Left ventricle myocardium inferior (tissue), 1 donor: Measurements from ENCODE around the gene PPP1R12B. TPM values are rescaled to one million over a fixed set of nuclear protein-coding genes. Genes with fewer than 3 reads are reported as not detected.
A peak's percentile ranks its signal among the peaks of the same experiment; 100 is the strongest.
"Not testable (repeated sequence)": the region's sequence is repeated elsewhere in the genome, so short reads cannot be mapped to it uniquely, and the experiment has no call there.

ENCODE experiments used
- DNase-seq: peaks from one replicate; pipeline ENCODE4 v3.0.0-alpha.2; 2020
- H3K27ac ChIP-seq: fragments of 200-600 bp; replicated peaks from 2 replicates; pipeline ENCODE4 v1.8.0; 2021
- H3K27me3 ChIP-seq: fragments of 200-600 bp; 2 replicates; pipeline ENCODE4 v1.8.0; 2021; ENCODE audit warnings: low read depth
- H3K36me3 ChIP-seq: fragments of 200-600 bp; 2 replicates; pipeline ENCODE4 v1.8.0; 2021
- H3K4me1 ChIP-seq: fragments of 200-600 bp; 2 replicates; pipeline ENCODE4 v1.8.0; 2021
- H3K4me3 ChIP-seq: fragments of 200-600 bp; 2 replicates; pipeline ENCODE4 v1.8.0; 2021; ENCODE audit warnings: mild to moderate bottlenecking, moderate library complexity
- H3K9me3 ChIP-seq: fragments of 200-600 bp; replicated peaks from 2 replicates; pipeline ENCODE4 v1.8.0; 2021
- CTCF ChIP-seq: fragments of 200-600 bp; IDR thresholded peaks from 2 replicates; pipeline ENCODE4 v1.8.0; 2021; ENCODE audit warnings: antibody characterized with exemption, mild to moderate bottlenecking, borderline replicate concordance
- intact Hi-C: fragments of 100-400 bp; cut with micrococcal nuclease; formaldehyde crosslinking; loops from one replicate; pipeline ENCODE4 v1.11.0; 2022
- total RNA-seq: library from RNA; stranded (reverse); fragmentation: NEBNext Ultra II Directional; extraction: Animal tissue kit (Norgen Biotek cat#: 25700); gene quantifications from one replicate; pipeline ENCODE4 v1.2.1, GENCODE V29; 2021
- donor health status: DM: no; HTN: yes; CAD: no; lungs with severe emphysema.

PPP1R12B gene
- total RNA-seq, 1 donor from 2014 or later, result 706 TPM

DNA sequence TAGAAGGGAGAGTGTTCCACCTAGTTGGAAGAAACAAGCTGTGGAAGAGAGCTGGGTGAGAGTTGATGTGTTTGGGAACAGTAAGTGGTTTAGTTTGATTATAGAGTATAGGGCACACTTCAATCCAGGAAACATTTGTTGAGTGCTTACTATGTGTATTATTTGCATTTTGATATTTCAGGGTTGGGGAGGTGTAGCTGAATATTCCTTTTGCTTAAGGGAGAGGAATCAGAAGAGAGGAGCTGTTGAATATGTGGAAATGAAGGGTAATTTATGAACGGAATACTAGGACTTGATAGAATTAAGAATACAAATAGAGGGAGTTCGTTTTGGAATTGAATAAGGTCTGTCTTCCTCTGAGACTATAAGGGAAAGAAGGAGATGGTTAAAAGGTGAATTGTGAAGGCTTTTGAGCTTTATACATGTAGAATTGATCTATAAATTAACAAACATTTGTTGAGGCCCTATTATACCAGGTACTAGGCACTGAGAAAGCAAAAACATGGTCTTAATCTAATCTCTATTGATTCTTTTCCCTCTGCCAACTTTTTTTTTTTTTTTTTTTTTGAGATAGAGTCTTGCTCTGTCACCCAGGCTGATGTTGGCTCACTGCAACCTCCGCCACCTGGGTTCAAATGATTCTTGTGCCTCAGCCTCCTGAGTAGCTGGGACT lies 72.1 kb downstream of the PPP1R12B start:
- peak overlapping the region; percentile 46 for H3K27ac ChIP-seq
- H3K9me3 ChIP-seq, intact Hi-C loops: not testable (repeated sequence)

DNA sequence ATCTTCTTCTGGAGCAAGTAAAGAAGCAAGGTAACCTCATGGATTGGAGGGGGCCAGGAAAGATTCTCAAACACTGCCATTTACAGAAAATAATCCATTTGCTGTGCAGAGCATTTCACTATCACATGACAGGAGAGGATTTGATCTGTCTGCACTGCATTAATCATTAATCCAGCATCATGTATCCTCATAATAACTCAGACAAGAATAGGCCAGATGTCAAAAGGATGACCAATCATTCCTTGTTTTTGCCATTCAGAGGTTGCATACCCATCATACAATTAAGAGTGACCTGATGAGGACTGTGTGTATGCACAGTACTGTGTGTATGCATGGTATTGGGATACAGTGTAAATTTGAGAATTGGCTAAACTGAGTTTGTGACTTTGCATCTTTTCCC lies 74.2 kb downstream of the PPP1R12B start:
- H3K4me3 ChIP-seq, H3K9me3 ChIP-seq, DNase-seq, intact Hi-C loops, H3K27ac ChIP-seq, H3K27me3 ChIP-seq: not testable (repeated sequence)
- H3K36me3 ChIP-seq, result peaks cover 30% of the 10 kb centered on the region
- H3K4me1 ChIP-seq, result peaks cover 45% of the 10 kb centered on the region

More for the DNA sequence above, 72.1 kb downstream of the PPP1R12B start:
- Histone ChIP-seq H3K36me3 (peaks cover 25% of the 10 kb centered on the region), H3K4me1 (peaks cover 52% of the 10 kb centered on the region)
- DNase-seq, H3K4me3 ChIP-seq, H3K27me3 ChIP-seq: not testable (repeated sequence)

DNA sequence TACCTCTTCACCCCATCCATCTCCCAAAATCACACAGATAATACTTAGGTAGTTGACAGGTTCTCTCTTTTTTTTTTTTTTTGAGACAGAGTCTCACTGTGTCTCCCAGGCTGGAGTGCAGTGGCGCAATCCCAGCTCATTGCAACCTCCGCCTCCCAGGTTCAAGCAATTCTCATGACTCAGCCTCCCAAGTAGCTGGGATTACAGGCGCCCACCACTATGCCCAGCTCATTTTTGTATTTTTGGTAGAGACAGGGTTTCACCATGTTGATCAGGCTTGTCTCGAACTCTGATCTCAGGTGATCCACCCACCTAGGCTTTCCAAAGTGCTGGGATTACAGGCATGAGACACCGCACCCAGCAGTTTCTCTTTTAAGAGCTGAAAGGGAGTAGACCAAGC lies 75.8 kb downstream of the PPP1R12B start:
- H3K4me1 ChIP-seq, result peaks cover 46% of the 10 kb centered on the region
- DNase-seq, H3K4me3 ChIP-seq, H3K9me3 ChIP-seq, H3K27me3 ChIP-seq, intact Hi-C loops, H3K27ac ChIP-seq: not testable (repeated sequence)
- peaks cover 30% of the 10 kb centered on the region for H3K36me3 ChIP-seq

GRCh38 chr1:202430111-202430510 lies 81.6 kb downstream of the PPP1R12B start:
- H3K4me1 ChIP-seq, result peaks cover 65% of the 10 kb centered on the region
- intact Hi-C loops, result not testable (repeated sequence)

GRCh38 chr1:202432338-202432737 lies 83.8 kb downstream of the PPP1R12B start:
- DNase-seq, intact Hi-C loops, H3K4me3 ChIP-seq, H3K27me3 ChIP-seq, H3K9me3 ChIP-seq: not testable (repeated sequence)
- H3K27ac ChIP-seq, result peak overlapping the region; percentile 61
- H3K4me1 ChIP-seq, result peaks cover 71% of the 10 kb centered on the region
- peaks cover 55% of the 10 kb centered on the region for H3K36me3 ChIP-seq

More at GRCh38 chr1:202430111-202430510, 81.6 kb downstream of the PPP1R12B start:
- not testable (repeated sequence) for DNase-seq, H3K27me3 ChIP-seq, H3K9me3 ChIP-seq, H3K4me3 ChIP-seq
- Histone ChIP-seq H3K27ac (peak overlapping the region; percentile 64), H3K36me3 (peaks cover 51% of the 10 kb centered on the region)

DNA sequence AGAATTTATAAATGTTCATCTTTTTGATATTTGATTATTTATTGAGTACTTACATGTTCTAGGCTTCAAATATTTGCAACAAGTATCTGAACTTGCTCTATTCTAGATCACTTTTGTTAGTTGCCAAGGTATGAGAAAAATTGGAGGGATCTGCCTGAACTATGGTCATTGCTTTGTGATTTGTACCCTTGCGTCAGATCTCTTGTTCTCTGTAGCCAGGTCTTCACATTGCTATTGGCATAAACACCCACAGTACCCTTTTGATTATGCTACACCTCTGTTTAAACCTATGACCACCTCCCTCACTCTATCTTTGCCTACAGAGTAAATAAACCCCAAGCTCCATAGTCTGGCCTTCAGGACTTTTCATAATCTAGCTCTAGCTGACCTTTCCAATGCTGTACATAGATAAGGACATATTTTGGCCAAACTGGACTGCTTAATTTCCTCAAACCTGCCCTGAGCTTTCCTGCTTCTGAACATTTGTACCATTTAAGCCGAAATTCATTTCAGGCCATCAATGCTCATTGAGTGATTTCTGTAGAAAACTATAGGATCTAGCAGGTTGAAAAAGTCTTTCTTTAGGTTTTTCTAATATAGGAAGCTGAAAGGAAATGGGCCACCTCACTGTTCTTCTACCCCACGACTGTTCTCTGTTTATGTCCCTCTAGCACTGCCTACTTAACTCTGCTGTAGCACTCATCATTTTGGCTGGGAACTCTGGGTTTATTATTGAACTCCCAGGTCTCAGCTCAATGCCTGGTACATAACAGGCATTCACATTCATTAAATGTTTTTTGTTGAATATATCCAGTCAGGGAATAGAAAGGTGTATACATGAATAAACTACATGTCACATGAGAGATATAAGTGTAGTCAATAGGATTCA lies 84.9 kb downstream of the PPP1R12B start:
- DNase-seq, result no peak
- H3K27ac ChIP-seq, result peak overlapping the region; percentile 61
- intact Hi-C loops, result no loop called here
- H3K27me3 ChIP-seq, result no peaks in the 10 kb centered on the region
- H3K4me1 ChIP-seq, result peaks cover 66% of the 10 kb centered on the region
- no peak for TF ChIP-seq CTCF
- no peaks in the 10 kb centered on the region for H3K9me3 ChIP-seq
- peaks cover 64% of the 10 kb centered on the region for H3K36me3 ChIP-seq
- no peak overlapping the region for H3K4me3 ChIP-seq

GRCh38 chr1:202434059-202434458 lies 85.6 kb downstream of the PPP1R12B start:
- DNase-seq, result no peak
- H3K27ac ChIP-seq, result peak overlapping the region; percentile 61
- H3K27me3 ChIP-seq, result no peaks in the 10 kb centered on the region
- peaks cover 59% of the 10 kb centered on the region for H3K4me1 ChIP-seq
- intact Hi-C loops, result no loop called here
- TF ChIP-seq CTCF, result no peak
- H3K36me3 ChIP-seq, result peaks cover 70% of the 10 kb centered on the region
- H3K9me3 ChIP-seq, result no peaks in the 10 kb centered on the region
- no peak overlapping the region for H3K4me3 ChIP-seq
